Stimulated activated CD8-positive, alpha-beta memory T cell treated with anti-CD3 and anti-CD28 coated beads, Interleukin-4, amount 100 ng/mL, for 1 hour (primary cell): ENCODE measurements around the gene GARS1.

Experiments used
- DNase-seq, 2 donors: peaks; one replicate each; pipeline ENCODE4 v3.0.0-alpha.2; 2020; ENCODE audit warnings: low read depth in 2 of 2, low spot score in 1 of 2

Gene GARS1

GRCh38 chr7:30654296-30655090, 59.8 kb downstream of the GARS1 start:
- DNase-seq = no peak

- DNase-seq = no peak
Measured at GRCh38 chr7:30655096-30655970, 60.7 kb downstream of the GARS1 start.

- DNase-seq = no peak
Measured at GRCh38 chr7:30656006-30656957, 61.6 kb downstream of the GARS1 start.

- no peak for DNase-seq
Measured at GRCh38 chr7:30657131-30657530, 62.5 kb downstream of the GARS1 start.

GRCh38 chr7:30658479-30659074, 63.9 kb downstream of the GARS1 start:
- DNase-seq = no peak

- no peak for DNase-seq
Measured at GRCh38 chr7:30659312-30659711, 64.6 kb downstream of the GARS1 start.

- no peak for DNase-seq
Measured at GRCh38 chr7:30660331-30661255, 65.9 kb downstream of the GARS1 start.

- no peak for DNase-seq
Measured at GRCh38 chr7:30661926-30662325, 67.2 kb downstream of the GARS1 start.

GRCh38 chr7:30662431-30662939, 67.8 kb downstream of the GARS1 start:
- DNase-seq = no peak

- no peak for DNase-seq
Measured at GRCh38 chr7:30663414-30663813, 68.7 kb downstream of the GARS1 start.

- no peak for DNase-seq
Measured at GRCh38 chr7:30664184-30664885, 69.7 kb downstream of the GARS1 start.

- DNase-seq = no peak
Measured at GRCh38 chr7:30665043-30665442, 70.4 kb downstream of the GARS1 start.

- no peak for DNase-seq
Measured at GRCh38 chr7:30665449-30665848, 70.8 kb downstream of the GARS1 start.

GRCh38 chr7:30667172-30667571, 72.5 kb downstream of the GARS1 start:
- no peak for DNase-seq

- DNase-seq = no peak
Measured at GRCh38 chr7:30668102-30668501, 73.4 kb downstream of the GARS1 start.

- no peak for DNase-seq
Measured at GRCh38 chr7:30671793-30672465, 77.3 kb downstream of the GARS1 start.

GRCh38 chr7:30674420-30674819, 79.7 kb downstream of the GARS1 start:
- DNase-seq = no peak

GRCh38 chr7:30674876-30675275, 80.2 kb downstream of the GARS1 start:
- DNase-seq = no peak
